Occipital lobe (tissue), 2 donors: ENCODE results near the gene TMEM205. TPM values are rescaled to one million over a fixed set of nuclear protein-coding genes. Genes with fewer than 3 reads are reported as not detected.
"Not testable (repeated sequence)": the region's sequence is repeated elsewhere in the genome, so short reads cannot be mapped to it uniquely, and the experiment has no call there.

Experiments
- DNase-seq: peaks from one replicate; lab custom pipeline; 2025; lab: John Stamatoyannopoulos, UW
- total RNA-seq: library from RNA; depleted of rRNA; stranded (reverse); fragments of >200 nt; gene quantifications from one replicate; pipeline ENCODE4 v1.2.3, GENCODE V29; 2014

TMEM205 gene
- 28.7 TPM for total RNA-seq

DNA sequence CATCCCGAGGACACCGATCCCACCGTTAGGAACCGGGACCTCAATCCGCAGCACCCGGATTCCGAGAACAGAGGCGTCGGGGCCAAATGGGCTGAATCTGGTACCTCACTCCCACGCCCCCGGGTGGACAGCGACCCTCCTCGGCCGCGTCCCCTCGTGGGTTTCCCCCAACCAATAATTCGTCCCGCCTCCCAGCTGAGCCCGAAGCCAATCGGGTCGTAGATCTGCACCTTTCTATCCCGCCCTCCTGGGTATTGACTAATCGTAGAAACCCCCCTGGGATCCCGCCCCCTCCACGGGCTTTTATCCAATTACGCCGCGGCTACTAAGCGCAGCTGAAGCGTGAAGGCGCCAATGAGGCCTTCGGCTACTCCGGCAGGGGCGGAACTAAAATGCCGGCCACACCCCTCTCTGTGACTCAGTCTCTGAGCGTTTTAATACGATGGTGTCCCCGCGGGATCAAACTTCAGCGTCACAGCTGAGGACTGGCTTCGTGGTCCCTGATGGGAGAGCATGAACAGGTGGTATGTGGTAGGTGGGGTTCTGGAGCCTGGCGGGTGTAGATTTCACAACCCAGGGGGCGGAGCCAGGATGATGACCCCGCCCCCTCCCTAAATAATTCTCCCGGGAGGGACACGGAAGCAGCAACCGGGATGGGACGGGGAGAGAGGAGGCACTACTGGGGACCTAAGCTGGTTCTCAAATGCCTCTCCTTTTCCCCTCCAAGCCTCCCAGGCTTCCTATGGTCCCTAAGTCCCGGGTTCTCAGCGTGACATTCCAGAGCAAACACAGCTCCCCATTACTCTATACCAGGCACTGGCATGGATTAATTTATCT, at the start of gene TMEM205, which contains the start of gene CCDC159:
TSS of gene TMEM205 (minus strand) at position 165 of the 837 bp plus-strand sequence. CDS start 649 bp downstream, outside the sequence.
TSS of gene CCDC159 (plus strand) at position 416 of the 837 bp plus-strand sequence. CDS start at position 504, 88 bp downstream.
- peak; percentile 99 for DNase-seq

DNA sequence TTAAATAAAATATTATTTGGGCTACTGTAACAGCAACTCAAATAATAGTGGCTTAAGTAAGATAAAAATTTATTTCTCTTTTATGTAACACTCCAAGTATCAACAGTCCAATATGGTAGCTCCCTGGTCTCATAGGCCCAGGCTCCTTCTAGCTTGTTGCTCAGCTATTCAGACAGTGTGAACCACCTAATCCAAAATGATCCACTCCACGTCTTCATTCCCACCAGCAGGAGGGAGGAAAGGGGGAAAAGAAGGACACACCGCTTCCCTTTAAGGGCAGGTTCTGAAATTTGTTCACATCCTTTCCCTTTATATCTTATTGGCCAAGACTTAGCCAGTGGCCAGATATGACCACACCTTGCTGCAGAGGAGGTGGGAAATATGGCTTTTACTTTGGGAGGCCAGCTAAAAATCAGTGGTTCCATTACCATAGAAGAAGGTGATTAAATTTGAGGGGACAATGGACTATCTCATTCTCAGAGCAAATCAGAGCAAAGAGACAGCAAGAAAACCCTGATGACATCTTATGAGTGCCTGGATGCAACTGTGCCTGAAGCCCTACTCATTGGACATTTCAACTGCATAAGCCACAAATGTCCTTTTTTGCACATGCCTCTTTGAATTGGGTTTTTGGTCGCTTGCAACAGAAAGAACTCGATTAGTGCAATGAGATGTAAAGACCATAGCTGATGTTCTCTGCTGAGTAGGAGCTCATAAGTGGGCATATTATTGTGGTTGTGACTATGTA, 45.0 kb upstream of the TMEM205 start:
- no peak for DNase-seq

DNA sequence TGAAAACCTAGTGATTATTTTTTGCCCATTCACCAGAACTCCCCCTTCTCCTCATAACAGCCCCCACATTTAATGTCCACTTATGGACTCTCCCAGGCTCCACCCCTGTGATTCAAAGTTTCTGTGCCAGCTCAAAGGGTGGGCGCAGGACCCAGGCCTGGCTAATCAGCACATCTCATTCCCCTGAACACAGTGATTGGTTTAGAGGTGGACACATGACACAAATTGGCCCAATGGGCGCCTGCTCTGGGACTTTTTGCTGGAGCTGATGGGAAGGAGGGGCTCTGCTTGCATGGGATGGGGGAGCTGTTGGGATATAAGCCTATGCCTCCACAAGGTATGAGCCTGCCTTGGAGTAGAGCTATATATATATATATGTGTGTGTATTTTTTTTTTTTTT, 44.3 kb upstream of the TMEM205 start:
- DNase-seq, result no peak

DNA sequence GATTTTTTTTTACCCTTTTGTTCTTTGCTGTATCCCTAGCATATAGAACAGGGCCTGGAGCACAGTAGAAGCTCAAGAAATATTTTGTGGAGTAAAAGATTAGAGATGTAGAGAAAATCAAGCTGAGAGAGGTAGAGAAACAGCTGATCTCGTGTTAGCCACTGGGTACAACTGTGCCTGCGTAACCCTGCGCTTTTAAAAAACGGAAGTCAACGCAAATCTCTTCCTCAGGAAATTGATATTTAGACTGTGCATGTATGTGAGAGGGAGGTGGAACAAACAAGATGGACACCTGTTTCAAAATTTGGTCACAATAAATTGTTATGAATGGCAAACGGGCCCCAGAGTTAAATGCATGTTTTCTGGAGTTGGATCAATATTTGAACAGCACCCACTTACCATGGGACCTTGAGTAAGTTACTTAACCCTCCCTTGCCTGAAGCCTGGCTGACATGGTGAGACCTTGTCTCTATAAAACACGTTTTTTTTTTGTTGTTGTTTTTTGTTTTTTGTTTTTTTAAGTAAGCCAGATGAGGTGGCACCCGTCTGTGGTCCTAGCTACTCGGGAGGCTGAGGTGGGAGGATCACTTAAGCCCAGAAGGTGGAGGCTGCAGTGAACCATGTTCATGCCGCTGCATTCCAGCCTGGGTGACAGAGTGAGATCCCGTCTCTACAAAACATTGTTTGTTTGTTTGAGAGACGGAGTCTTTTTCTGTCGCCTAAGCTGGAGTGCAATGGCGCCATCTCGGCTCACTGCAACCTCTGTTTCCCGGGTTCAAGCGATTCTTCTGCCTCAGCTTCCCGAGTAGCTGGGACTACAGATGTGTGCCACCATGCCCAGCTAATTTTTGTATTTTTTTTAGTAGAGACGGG, 41.3 kb upstream of the TMEM205 start:
- DNase-seq, result no peak

DNA sequence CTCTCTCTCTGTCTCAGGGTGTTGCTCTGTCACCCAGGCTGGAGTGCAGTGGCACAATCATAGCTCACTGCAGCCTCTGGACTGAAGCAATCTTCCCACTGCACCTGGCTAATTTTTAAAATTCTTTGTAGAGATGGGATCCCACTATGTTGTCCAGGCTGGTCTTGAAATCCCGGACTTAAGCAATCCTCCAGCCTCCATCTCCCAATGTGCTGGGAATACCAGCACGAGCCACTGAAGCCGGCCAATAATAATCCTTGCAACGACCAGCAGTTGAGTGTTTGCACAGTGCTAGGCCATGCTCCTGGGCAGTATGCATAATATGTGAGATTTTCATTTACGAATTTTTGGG, 38.7 kb upstream of the TMEM205 start:
- DNase-seq, result no peak

DNA sequence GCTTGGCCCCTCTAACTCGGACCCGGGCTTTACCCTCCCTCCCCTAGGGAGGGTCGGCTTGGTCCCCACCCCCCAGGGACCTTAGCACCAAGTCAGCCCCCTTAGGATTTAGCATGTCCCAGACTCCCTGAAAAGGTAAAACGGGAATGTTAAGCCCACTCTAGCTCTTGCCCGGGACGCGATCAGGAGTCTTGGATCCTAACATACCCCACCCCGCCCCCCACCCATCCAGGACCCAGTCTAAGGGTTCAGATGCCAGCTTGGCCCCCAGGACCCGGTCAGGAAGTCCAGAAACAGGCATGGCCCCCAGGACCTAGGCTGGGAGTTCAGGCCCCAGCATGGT, 37.6 kb upstream of the TMEM205 start:
- DNase-seq, result no peak

DNA sequence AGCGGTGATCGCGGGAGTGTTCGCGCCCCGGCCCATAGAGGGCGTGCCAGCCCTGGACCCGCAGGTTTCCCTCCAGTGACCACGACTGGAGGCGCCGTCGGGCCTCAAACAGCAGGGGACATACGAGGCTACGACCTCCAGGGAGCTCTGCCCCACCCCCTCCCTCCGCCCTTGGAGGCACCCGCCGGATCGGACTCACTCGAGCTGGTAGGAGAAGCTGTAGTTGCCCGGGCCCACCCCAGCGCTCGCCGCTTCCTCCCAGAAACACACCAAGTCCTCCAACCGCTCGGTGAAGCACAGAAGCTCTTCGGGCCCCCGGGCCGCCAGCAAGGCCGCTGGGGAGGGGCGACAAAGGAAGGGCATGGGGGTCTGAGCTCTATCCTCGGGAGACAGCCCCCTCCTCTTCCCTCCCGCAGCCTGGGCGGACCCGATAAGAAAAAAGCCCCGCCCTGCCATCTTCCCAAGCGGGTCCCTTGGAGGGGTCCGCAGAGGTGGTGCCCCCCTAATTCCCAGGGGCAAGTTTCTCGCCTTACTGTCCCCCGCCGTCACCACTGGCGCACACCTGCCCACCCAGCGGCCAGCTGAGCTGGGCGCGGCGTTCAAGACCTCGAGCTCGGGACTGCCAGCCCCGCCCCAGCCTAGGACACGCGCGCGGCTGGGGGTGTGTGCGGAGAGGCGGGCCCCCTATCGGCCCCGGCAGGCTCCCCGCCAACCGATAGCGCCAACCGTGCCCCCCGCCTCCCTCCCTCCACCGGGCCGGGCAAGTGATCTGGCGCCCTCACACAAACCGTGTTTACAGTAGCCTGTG, 37.0 kb upstream of the TMEM205 start:
- no peak for DNase-seq

DNA sequence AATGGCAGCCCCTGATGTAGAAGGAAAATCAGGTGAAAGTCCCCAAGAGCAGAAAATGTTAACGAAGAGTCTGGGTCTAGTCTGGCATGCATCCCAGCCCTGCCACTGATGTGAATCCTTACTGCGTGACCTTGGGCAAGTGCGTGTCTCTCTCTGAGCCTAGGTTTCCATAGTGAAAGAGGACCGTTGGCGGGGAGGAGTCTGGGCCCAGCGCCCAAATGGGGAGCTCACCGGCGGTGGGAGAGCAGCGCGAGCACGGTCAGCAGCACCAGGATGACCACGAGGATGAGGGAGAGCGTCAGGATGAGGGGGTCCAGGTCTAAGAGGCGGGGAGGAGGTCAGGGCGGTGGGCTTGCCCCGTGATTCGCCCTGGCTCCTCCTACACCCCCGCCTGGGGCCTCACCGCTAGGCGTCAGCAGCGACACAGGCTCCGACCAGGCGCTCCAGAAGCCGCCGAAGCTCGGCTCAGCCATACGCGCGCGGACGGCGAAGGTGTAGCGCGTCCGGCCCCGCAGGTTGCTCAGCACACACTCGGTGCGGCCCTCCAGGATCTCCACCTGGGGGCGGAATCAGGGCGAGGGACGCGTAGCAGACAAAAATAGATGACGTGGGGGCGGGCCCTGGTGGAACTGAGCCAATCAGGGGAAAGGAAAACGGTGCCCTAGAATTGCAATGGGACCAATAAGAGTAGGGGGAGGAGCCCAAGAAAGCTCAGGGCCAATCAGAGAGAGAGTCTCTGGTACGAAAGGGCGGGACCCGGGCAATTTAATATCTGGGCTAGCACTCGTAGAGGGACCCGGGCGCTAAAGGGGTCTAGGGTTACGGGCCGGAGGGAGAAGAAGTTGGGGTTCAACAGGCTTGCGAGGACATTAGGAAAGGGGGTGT, 34.8 kb upstream of the TMEM205 start:
- DNase-seq, result peak; percentile 89

DNA sequence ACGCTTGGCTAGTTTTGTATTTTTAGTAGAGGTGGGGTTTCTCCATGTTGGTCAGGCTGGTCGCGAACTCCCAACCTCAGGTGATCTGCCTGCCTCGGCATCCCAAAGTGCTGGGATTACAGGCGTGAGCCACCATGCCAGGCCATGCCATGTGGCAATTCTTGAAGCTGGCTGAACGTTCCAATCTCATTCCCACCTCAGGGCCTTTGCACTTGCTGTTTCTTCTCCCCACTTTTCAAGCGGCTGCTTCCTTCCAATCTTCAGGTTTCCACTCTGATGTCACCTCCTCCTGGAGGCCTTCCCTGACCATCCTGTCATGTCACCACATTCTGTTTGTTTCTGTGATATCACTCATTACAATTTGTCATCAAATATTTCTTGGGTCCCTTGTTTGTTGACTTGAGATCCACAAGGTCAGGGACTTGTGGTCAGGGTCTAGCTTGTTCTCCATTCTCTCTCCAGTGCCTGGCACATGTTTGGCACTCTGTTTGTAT, 33.8 kb upstream of the TMEM205 start:
- DNase-seq, result no peak

DNA sequence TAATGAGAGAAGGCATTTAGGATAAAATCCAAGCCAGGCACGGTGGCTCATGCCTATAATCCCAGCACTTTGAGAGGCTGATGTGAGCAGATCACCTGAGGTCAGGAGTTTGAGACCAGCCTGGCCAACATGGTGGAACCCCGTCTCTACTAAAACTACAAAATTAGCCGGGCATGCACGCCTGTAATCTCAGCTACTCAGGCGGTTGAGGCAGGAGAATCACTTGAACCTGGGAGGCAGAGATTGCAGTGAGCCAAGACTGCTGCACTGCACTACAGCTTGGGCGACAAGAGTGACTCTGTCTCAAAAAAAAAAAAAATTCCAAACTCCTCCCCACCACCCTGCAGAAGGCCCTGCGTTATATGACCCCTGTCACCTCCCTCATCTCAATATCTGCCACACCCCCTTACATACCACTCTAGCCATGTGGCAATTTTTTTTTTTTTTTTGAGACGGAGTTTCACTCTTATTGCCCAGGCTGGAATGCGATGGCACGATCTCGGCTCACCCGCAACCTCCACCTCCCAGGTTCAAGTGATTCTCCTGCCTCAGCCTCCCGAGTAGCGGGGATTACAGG, 33.3 kb upstream of the TMEM205 start:
- not testable (repeated sequence) for DNase-seq

DNA sequence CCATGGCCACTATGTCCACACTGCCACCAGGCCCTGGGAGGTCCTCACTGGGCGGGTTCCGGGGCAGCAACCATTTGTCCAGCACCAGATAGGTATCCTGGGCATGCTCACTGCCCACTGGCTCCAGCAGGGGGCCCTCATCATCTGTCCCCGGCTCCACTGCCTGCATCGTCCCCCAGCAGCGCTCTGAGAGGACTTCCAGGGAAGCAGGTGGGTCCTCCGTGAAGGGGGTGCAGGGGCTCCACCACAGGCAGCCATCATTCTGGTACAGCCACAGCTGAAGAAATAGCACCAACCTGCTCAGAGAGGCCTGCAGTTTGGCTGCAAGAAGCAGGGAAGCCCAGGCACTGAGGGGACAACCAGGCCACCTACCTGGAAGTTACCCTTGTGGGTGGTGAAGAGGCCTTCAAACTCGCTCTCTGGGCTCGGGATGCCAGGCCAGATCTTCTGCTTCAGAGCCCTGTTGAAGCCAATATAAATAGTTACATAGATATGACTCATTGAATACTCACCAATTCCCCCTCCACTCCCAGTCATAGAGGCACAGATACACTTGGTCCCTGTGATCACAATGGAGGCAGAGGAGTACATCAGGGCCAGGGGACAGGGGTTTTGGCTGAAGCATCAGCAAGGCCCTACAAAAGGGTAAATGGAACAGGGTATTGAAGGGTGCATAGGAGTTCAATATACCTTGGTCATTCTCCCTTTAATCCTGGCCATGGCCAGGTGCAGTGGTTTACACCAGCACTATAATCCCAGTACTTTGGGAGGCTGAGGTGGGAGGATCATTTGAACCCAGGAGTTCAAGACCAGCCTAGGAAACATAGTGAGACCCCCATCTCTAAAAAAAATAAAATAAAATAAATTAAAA, 32.5 kb upstream of the TMEM205 start:
- DNase-seq, result no peak

DNA sequence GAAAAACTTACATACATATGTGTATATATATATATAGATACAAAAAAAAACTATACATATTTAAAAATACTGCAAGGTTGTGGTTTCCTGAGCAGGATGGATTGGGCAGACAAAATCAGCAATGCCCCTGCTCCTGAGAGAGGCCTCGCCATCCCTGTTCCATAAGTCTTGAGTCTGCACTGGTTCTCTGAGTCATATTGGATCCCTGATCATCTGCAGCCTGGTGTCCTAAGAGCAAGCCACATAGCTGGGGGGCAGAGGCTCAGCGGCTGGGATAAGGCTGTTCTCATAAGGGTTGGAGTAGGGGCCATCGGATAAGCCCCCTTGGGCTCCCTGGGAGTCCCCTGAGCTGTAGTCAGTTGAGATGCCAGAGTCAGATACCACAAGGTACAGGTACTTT, 31.7 kb upstream of the TMEM205 start:
- no peak for DNase-seq

DNA sequence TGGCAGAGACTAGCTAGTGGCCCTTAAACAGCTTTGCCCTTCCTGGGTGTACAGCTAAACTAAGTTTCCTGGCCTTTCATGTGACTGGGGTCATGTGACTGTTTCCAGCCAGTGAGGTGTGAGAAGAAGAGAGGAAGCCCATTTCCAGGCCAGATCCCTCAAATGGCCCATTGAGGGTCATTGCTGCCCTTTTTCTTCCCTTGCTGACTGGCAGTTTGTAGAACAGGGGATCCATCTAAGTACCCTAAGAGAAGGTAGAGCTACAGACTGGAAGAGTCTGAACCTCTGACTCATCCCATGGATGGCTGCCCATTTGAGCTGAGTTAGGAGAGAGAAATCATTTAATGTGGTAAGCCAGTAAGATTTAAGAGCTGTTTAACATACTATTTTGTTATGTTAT, 31.2 kb upstream of the TMEM205 start:
- no peak for DNase-seq

DNA sequence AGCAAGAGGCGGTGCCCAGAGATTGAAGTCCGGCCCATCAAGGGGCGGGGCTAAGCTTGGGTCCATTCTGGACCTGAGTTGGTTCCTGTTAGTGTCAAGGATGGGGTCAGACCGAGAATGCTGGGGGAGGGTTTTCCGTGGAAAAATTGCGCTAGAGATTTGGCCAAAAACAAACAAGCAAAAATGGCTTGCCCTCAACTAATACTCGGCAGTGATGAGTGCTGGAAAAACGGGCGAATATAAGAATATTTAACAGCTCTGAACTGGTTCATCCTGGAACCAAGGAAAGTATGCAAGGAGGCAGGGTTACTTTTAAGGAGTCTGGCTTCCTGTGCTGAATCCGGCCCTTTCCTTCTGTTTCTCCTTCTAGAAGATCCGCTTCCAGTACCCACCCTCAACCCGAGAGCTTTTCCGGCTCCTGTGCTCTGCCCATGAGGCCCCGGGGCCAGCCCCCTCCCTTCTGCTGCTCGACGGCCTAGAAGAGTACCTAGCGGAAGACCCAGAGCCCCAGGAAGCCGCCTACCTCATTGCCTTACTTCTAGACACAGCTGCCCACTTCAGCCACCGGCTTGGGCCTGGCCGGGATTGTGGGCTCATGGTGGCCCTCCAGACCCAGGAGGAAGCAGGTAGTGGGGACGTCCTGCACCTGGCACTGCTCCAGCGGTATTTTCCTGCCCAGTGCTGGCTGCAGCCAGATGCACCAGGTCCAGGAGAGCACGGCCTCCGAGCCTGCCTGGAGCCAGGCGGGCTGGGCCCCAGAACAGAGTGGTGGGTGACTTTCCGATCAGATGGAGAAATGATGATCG, 29.3 kb upstream of the TMEM205 start:
- no peak for DNase-seq

DNA sequence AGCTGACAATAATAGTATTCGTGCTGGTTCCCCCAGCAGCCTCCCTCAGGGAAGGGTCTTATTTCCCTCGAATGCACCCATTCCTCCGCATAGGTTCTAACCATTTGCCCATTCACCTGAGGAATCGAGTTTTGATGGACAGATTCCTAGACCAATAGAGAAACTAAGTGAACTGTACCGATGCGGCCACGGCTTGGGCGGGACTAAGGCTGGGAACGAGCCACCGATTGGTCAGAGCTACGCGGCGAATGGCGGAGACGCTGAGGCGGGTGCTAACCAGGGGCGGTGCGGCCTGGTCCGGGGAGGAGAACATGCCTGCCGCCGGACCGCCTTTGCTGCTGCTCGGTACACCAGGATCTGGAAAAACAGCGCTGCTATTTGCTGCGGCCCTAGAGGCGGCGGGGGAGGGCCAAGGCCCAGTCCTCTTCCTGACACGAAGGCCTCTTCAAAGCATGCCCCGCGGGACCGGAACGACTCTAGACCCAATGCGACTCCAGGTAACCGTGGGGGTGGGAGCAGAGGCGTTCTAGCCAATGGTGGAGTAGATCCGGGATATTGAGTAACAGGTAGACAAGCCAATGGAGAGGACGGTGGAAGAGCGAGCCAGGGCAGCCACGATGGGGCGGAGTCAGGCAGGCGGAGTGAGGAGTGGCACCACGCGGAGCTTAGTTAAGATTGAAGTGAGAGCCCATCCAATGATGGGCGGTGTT, 28.5 kb upstream of the TMEM205 start, which contains the start of gene SWSAP1:
TSS of gene SWSAP1 (plus strand) at position 234 of the 710 bp plus-strand sequence. CDS start at position 249, 15 bp downstream.
- peak; percentile 99 for DNase-seq

DNA sequence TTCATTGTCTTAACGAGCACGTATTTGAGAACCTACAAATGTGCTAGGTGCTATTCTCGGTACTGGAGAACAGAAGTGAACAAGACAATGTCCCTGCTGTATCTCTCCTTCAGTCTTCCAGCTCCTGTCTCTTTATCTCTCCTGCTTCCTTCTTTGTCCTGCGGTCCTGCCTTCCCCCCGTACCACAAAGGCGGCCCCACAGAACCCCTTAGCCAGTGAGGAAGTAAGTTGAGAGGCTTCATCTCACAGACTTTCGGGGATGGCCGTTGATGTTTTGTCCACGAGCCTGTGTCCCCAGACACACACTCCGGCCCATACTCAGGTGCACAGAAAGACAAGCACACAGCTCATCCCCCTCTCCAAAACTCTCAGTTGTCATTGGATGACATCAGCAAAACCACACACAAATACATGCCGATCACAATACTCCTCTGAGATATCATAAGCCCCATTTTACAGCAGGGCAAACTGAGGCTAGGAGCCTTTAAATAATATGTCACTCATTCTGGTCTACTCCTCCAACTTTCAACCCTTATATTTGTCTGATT, 27.9 kb upstream of the TMEM205 start:
- DNase-seq, result no peak
